CD4-positive, alpha-beta T cell treated with Interleukin-4 for 1 hour (primary cell): Measurements from ENCODE around the gene BORCS6.
A peak's percentile ranks its signal among the peaks of the same experiment; 100 is the strongest.

Source experiments
- DNase-seq, 2 donors: peaks; one replicate each; pipeline ENCODE4 v3.0.0-alpha.2; 2020 to 2022

Gene BORCS6

DNA sequence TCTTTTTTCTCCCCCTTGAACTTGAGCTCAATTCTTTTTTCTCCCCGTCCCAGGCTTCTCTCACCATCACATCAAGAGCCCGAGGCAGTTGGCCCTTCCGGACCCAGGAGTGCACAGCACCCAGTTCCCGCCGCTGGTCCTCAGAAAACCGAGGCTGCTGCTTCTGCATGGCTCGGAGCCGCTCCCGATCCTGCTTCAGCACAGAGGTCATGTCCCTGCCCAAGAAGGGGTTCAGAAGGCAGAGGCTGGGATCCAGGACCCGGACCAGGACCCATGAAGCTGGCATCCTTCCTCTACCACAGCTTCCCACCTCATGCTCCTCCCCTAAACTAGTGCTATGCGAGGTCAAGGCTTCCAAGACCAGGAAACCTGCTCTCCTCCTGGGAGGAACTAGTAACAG, 48.2 kb downstream of the BORCS6 start:
- DNase-seq = no peak

DNA sequence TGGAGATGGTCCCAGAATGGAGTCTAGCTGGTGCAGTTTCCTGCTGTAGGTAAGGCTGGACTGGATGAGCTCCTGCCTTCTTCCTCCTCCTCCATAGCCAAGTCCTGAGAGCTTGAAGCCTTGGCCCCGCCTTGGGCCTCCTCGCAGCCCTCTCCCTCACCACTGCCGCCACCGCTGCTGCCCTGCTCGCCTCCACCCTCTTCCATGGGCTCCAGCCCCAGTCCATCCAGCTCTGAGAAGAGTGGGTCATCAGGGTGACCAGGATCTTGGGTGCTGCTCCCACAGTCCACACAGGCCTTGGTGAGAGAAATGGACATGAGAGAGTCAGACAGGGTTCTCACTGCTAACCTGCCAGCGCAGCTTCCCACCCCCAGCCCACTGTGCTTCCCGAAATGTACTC, 48.9 kb downstream of the BORCS6 start:
- DNase-seq = peak in 1 of 2 donors; percentile 23

DNA sequence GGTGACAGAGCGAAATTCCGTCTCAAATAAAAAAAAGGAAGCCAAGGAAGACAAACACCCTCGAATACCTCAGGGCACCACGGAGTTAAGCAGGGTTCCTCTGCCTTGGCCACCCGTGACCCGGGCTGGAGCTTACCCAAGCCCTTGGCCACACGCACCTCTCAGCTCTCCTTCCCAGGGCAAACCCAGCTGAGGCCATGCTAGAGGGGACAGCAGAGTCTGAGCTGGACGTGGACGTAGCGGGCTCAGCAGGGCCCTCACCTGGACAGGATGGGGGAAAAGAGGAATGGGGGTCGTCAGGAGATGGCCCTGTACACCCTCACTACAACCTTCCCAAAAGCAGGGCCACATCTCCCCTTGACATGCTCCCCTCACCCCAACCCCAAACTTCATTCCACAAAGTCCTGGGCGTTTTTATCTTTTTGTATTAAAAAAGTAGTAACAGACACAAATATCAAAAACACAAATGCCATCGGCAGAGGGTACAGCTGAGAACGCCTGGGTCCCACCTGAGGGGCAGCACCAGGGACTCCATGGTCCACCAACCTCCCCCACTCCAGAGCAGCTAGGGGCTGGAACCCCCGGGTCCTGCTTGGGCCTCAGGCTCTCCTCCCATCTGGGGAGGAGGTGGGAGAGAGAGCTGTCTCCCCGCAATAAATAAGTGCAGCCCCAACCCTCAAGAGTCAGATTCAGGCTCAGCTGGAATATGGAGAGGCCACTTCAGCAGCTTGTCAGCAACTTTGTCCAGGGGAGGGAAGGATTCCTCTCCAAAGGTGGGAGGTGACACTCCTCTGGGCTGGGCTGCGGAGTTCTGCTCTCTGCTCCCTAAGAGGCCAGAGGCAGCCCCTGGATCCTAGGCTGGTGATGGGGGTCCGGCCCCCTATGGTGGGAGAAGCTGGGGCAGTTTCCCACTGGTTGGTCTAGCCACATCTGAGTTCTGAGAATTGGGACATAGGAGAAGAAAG, 49.6 kb downstream of the BORCS6 start:
- peak; percentile 26 to 34 for DNase-seq

DNA sequence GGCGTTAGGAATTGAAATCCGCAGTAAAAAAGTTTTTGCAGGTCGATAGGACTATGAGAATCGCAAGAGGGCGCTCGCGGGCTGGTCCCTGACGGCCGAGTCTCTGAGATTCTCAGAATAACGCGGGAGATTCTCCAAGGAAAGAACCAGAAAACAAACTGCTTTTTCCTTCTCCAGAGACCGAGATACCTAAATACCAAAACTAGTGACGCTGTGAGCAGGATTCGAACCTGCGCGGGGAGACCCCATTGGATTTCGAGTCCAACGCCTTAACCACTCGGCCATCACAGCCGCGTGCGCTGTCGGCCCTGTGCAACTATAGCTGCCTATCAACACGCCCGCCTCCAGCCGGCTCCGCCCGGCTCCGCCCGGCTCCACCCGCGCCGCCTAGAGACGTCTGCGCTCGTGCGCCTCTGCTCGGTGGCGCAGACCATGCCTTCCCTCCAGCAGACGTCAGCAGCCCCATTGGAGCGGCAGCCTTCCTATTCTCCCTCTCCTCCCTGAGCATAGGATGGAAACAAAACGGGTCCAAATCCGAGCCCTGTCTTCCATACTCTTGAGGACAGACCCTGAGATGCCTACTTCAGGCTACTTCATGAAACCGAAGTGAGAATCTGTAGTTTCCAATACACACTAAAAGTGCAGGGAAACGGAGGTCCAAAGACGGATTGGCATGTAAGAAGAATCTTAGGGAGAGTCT, 51.2 kb downstream of the BORCS6 start:
- DNase-seq = peak; percentile 97

DNA sequence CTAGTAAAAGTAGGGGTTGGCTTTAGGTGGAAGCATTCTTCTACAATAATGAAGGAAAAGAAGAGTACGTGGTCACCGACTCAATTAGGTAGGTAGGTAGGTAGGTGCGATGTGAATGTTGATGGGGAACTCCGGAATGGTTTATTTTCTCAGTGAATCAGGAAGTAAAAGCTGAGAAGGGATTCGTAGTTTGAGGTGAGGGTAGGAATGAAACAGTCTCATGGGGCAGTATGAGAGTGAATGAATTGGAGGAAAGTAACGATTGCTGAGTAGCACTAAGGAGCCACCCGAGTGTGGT, 51.7 kb downstream of the BORCS6 start:
- DNase-seq = no peak
